ENCODE results near the gene ANKRD11.
A peak's percentile ranks its signal among the peaks of the same experiment; 100 is the strongest.

The ANKRD11 gene

GRCh38 chr16:89376812-89377452 is 113.4 kb downstream of the ANKRD11 start:
- H3K9me3 ChIP-seq (ENCODE audit: insufficient read depth, low read length): 0 out of 2 replicates have a peak, but pooled peaks cover 4% of the 10 kb centered on the region
- H3K4me3 ChIP-seq (ENCODE audit: insufficient read depth, low read length, poor library complexity, severe bottlenecking): no peak overlapping the region
- no peak overlapping the region for H3K4me2 ChIP-seq (ENCODE audit: low read depth, low read length, poor library complexity, severe bottlenecking)
- no peak overlapping the region for H3K9ac ChIP-seq (ENCODE audit: low read length)
- no peaks in the 10 kb centered on the region for H3K9me2 ChIP-seq (replicated peaks; ENCODE audit: insufficient read depth, low read length)
- no peak overlapping the region for H2AFZ ChIP-seq (ENCODE audit: low read depth, low read length, severe bottlenecking)
- no peak overlapping the region for H3K27ac ChIP-seq (ENCODE audit: low read depth, low read length)
- H3K79me2 ChIP-seq (ENCODE audit: insufficient read depth, low read length): peaks cover 100% of the 10 kb centered on the region
- no peaks in the 10 kb centered on the region for H3K27me3 ChIP-seq (ENCODE audit: low read length)
- H4K20me1 ChIP-seq (ENCODE audit: low read depth, low read length): peaks cover 55% of the 10 kb centered on the region
- peaks cover 14% of the 10 kb centered on the region for H3F3A ChIP-seq (ENCODE audit: insufficient read depth)
- H3K36me3 ChIP-seq (ENCODE audit: low read length): no peaks in the 10 kb centered on the region
- TF ChIP-seq, protein P1, sequence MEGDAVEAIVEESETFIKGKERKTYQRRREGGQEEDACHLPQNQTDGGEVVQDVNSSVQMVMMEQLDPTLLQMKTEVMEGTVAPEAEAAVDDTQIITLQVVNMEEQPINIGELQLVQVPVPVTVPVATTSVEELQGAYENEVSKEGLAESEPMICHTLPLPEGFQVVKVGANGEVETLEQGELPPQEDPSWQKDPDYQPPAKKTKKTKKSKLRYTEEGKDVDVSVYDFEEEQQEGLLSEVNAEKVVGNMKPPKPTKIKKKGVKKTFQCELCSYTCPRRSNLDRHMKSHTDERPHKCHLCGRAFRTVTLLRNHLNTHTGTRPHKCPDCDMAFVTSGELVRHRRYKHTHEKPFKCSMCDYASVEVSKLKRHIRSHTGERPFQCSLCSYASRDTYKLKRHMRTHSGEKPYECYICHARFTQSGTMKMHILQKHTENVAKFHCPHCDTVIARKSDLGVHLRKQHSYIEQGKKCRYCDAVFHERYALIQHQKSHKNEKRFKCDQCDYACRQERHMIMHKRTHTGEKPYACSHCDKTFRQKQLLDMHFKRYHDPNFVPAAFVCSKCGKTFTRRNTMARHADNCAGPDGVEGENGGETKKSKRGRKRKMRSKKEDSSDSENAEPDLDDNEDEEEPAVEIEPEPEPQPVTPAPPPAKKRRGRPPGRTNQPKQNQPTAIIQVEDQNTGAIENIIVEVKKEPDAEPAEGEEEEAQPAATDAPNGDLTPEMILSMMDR (IDR thresholded peaks at IDR 0.05; ENCODE audit: insufficient read depth, low read length, poor library complexity, severe bottlenecking): no peak
- TF ChIP-seq EZH2phosphoT487 (conservative IDR thresholded peaks at IDR 0.05; ENCODE audit: low read length): no peak

- H3K4me2 ChIP-seq (ENCODE audit: low read depth, low read length, poor library complexity, severe bottlenecking): peak overlapping the region; percentile 68
- no peaks in the 10 kb centered on the region for H3K36me3 ChIP-seq (ENCODE audit: low read length)
- no peak overlapping the region for H3K27ac ChIP-seq (ENCODE audit: low read depth, low read length)
- H3K79me2 ChIP-seq (ENCODE audit: insufficient read depth, low read length): peaks cover 100% of the 10 kb centered on the region
- H4K20me1 ChIP-seq (ENCODE audit: low read depth, low read length): peaks cover 52% of the 10 kb centered on the region
- H3K27me3 ChIP-seq (ENCODE audit: low read length): no peaks in the 10 kb centered on the region
- H3K9me3 ChIP-seq (ENCODE audit: insufficient read depth, low read length): 0 out of 2 replicates have a peak, but pooled peaks cover 4% of the 10 kb centered on the region
- no peaks in the 10 kb centered on the region for H3K9me2 ChIP-seq (replicated peaks; ENCODE audit: insufficient read depth, low read length)
- H3K4me3 ChIP-seq (ENCODE audit: insufficient read depth, low read length, poor library complexity, severe bottlenecking): no peak overlapping the region
- H2AFZ ChIP-seq (ENCODE audit: low read depth, low read length, severe bottlenecking): no peak overlapping the region
- H3K9ac ChIP-seq (ENCODE audit: low read length): no peak overlapping the region
- TF ChIP-seq, protein P1 (IDR thresholded peaks at IDR 0.05; ENCODE audit: insufficient read depth, low read length, poor library complexity, severe bottlenecking): no peak
- TF ChIP-seq EZH2phosphoT487 (conservative IDR thresholded peaks at IDR 0.05; ENCODE audit: low read length): no peak
- H3F3A ChIP-seq (ENCODE audit: insufficient read depth): peaks cover 14% of the 10 kb centered on the region
Observed at GRCh38 chr16:89375686-89376085, 114.7 kb downstream of the ANKRD11 start.

- H3K9me2 ChIP-seq (replicated peaks; ENCODE audit: insufficient read depth, low read length): no peaks in the 10 kb centered on the region
- TF ChIP-seq, protein P1 (IDR thresholded peaks at IDR 0.05; ENCODE audit: insufficient read depth, low read length, poor library complexity, severe bottlenecking): no peak
- no peak for TF ChIP-seq EZH2phosphoT487 (conservative IDR thresholded peaks at IDR 0.05; ENCODE audit: low read length)
- H3K9ac ChIP-seq (ENCODE audit: low read length): 0 out of 2 replicates have a peak overlapping the region, but pooled peaks have one; percentile 21
Observed at GRCh38 chr16:89375021-89375420, 115.3 kb downstream of the ANKRD11 start.

More at GRCh38 chr16:89375021-89375420, 115.3 kb downstream of the ANKRD11 start:
- Histone ChIP-seq H3K36me3 (ENCODE audit: low read length) (no peaks in the 10 kb centered on the region), H2AFZ (ENCODE audit: low read depth, low read length, severe bottlenecking) (no peak overlapping the region), H3K79me2 (ENCODE audit: insufficient read depth, low read length) (peaks cover 100% of the 10 kb centered on the region), H3K4me2 (ENCODE audit: low read depth, low read length, poor library complexity, severe bottlenecking) (peak overlapping the region; percentile 68), H3K27ac (ENCODE audit: low read depth, low read length) (peak overlapping the region; percentile 20; the same call in 1 of the 2 replicates), H3K27me3 (ENCODE audit: low read length) (no peaks in the 10 kb centered on the region), H3K4me3 (ENCODE audit: insufficient read depth, low read length, poor library complexity, severe bottlenecking) (peak overlapping the region; percentile 11), H4K20me1 (ENCODE audit: low read depth, low read length) (peaks cover 55% of the 10 kb centered on the region), H3F3A (ENCODE audit: insufficient read depth) (peaks cover 14% of the 10 kb centered on the region), H3K9me3 (ENCODE audit: insufficient read depth, low read length) (0 out of 2 replicates have a peak, but pooled peaks cover 4% of the 10 kb centered on the region)

Measured in SU-DHL-6 (cell line).